HG03432 (cell line): ENCODE results near the gene PAOX.
A peak's percentile ranks its signal among the peaks of the same experiment; 100 is the strongest.

Source experiments
- ATAC-seq: cut with Tn5 transposase; IDR thresholded peaks from one replicate; pipeline ENCODE4 v1.9.1; 2021; ENCODE audit warnings: mild to moderate bottlenecking, moderate library complexity; ENCODE audit not compliant: unreplicated experiment

Gene PAOX

DNA sequence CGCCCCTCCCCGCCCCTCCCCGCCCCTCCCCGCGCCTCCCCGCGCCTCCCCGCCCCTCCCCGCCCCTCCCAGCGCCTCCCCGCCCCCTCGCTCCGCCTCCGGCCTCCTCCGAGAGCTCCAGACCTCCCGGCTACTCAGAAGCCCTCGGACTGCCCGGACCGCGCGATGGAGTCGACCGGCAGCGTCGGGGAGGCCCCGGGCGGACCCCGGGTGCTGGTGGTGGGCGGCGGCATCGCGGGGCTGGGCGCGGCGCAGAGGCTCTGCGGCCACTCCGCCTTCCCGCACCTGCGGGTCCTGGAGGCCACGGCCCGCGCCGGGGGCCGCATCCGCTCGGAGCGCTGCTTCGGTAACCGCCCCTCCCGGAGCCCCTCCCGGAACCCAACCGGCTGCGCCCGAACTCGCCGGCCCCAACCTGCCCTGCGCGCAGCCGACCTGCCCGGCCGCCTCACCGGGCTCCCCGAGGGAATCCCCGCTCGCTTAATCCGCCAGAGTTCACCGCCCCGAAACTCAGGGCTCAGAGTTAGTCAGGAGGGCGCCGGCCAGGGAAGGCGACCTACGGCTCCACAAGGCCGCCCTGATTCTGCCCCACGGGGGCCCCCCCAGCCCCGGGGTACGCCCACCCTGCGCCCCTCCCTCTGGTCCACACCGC, at the start of gene PAOX:
Gene PAOX, plus strand, starts transcription at position 111 of the 649 bp plus-strand sequence. Its CDS starts 55 bp downstream, at position 166.
- ATAC-seq: peak; percentile 64

DNA sequence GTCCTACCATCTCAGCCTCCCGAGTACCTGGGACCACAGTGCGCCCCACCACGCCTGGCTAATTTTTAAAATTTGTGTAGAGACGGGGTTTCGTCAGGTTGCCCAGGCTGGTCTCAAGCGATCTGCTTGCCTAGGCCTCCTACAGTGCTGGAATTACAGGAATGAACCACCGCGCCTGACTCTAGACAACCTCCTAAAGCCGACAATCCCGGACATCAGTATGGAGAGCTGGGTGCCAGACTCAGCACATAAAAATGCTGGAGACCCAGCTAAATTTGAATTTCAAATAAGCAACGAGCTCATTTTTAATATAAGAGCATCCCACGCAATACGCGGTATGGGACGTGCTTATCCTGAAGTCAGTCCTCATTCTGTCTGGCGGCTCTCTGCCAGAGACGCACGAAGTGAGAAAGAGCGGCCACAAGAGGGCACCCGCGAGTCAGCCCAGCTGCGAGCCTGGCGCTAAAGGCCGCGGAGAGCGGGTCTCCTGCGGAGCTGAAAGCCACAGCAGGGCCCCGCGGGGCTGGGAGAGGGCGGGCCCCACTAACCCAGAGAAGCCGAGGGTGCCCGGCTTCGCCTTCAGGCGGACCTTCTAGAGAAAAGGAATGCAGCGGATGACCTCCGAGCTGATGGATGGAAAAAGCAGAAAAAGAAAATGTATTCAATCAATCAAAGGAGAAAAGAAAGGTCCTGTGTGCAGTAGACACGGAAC, 49.4 kb upstream of the PAOX start:
- ATAC-seq: peak; percentile 90

DNA sequence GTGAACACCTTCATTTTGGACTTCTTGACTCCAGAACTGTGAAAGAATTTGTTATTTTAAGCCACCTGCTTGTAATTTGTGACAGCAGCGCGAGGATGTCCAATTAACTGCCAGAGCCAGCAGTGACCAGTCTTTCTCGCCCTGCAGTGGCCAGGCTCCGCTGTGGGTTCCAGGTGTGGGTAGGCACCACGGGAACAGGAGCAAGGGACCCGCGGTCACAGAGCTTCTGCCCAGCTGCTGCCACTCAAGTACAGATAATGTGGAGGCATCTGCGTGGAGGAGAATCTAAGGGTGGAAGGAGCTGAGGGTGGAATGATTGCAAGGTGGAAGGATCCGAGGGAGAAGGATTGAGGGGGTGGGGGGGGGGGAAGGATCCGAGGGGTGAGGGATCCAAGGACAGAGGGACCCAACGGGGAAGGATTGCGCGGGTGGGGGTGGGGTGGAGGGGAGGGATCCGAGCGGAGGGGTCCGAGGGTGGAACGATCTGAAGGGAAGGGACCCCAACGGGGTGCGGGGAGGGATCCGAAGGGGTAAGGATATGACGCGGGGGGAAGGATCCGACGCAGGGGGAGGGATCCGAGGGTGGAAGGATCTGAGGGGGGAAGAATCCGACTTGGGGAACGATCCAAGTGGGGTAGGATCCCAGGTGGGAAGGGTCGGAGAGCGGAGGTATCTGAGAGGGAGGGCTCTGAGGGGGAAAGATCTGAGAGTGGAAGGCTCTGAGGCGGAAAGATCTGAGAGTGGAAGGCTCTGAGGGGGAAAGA, 45.9 kb upstream of the PAOX start:
- no peak for ATAC-seq

DNA sequence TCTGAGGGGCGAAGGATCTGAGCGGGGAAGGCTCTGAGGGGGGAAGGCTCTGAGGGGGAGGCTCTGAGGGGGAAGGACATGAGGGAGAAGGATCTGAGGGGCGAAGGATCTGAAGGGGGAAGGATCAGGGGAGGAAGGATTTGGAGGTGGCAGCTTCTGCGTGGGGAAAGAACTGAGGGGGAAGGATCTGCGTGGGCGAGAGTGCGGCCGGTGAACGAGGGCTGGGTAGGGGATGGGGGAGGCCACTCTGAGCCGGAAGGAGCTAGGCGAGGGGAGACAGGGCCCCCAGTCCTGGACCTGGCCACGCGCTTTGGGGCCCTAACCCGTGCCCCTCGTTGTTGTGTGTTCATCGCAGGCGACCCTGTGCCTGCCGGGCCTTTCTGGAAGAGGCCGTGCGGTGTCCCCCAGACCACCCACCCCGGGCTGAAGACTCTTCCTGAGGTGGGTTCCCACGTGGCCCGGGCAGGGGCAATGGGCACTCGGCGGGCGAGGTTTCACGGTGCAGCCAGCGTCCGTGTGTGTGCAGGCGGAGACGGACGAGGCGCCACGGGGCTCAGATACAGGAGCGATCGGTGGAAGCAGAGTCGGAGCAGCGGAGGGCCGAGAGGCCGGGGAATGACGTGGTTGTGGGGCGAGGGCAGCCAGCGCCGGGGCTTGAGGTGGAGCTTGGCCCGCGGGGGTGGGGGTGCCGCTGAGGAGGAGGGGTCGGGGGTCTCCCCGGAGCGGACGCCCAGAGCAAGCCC, 44.4 kb upstream of the PAOX start:
- peak; percentile 39 for ATAC-seq

DNA sequence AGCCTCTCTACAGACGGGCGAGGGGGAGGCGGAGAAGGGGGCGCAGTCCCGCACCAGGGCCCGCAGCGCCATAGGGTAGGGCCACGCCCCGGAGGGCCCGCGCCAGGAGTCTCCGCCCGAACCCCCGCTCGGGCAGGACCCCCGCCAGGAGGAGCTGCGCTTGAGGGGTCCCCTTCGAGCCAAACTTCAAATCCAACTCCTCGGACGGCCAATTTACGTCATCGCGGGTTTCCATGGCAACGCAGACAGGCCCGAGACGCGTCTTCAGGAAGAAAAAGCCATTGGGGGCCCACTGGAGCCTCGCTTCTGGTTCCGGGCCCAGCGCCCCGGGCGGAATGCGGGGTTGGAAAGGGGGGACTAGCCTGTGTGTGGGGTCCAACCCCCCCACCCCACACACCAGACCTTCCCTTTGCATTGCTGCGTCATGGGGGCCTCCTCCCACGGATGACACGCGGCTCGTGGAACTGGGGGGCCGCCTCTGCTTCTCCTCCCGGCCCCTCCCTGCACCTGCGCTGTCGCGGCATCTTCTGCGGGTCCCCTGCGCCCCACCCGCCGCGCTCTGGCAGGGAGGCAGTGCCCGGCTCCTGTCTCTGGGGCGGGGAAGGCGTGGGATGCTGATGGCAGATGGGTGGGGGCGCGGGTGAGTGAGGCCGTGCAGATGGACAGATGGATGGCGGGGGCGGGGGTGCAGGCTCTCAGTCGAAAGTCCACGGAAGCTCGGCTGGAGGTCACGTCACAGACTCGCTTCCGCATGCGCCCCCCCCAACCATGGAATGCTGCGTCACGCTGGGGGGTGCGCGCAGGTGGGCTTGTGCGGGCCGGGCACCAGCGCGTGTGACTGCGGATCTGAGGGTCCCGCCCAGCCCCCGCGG, 43.6 kb upstream of the PAOX start:
- peak; percentile 53 for ATAC-seq

DNA sequence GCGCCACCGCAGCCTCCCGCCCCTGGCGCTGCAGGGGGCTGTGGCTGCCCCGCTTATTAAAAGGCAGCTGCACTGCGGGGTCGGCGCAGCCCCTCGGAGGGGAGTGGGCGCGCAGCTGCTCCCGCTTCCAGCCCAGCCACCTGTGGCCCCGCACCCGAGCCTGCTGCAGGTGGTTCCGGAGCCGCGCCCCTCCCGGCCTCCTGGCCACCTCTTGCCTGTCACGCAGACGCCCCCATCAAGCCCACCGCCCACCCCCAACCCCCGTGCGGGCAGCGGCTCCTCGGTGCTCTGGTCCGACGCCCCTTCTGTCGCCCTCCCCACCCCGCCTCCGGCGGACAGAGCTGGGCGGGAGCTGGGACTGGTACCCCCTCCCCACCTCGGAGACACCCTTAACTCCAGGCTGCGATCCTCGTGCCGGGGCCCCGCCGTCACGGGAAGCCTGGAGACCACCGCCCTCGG, 42.9 kb upstream of the PAOX start:
- ATAC-seq: no peak

DNA sequence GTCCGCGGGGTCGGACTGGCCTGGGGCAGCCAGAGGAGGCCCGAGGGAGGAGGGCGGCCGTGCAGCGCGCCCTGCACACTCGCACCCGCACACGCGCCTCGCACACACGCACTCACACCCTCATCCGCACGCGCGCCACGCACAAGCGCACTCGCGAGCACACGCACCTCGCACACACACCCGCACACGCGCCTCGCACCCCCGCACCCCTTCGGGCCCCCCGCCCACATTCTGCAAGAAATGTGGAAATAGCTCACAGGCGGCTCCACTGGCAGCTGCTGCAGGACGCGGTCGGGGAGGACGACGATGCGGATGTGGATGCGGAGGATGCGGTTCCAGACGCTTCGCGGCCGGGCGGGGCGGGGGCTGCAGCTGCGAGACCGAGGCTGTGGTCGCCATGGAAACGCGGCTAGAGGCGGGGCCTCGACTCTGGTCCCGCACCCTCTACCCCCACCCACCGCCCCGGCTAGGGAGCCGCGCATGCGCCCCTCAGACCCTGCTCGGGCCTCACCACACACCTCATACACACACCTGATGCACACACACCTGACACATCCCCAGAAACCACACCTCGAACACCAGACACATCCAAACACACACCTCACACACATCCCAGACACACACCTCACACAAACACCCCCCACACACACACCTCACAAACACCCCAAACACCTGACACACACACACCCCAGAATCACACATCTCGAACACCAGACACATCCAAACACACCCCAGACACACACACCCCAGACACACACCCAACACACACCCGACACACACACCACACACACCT, 42.3 kb upstream of the PAOX start, which contains the start of gene CALY:
Gene CALY, minus strand, starts transcription at position 320 of the 793 bp plus-strand sequence. CDS start 7,907 bp downstream, outside the sequence.
- ATAC-seq: peak; percentile 36

DNA sequence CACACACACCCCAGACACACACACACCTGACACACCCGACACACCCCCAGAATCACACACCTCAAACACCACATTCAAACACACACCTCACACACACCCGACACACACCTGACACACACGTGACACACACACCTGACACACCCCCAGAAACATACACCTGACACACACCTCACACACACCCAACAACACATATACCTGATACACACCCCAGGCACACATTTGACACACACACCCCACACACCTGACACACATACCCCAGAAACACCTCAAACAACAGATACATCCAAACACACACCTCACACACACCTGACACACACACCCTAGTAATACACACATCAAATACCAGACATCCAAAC, 41.7 kb upstream of the PAOX start:
- no peak for ATAC-seq

DNA sequence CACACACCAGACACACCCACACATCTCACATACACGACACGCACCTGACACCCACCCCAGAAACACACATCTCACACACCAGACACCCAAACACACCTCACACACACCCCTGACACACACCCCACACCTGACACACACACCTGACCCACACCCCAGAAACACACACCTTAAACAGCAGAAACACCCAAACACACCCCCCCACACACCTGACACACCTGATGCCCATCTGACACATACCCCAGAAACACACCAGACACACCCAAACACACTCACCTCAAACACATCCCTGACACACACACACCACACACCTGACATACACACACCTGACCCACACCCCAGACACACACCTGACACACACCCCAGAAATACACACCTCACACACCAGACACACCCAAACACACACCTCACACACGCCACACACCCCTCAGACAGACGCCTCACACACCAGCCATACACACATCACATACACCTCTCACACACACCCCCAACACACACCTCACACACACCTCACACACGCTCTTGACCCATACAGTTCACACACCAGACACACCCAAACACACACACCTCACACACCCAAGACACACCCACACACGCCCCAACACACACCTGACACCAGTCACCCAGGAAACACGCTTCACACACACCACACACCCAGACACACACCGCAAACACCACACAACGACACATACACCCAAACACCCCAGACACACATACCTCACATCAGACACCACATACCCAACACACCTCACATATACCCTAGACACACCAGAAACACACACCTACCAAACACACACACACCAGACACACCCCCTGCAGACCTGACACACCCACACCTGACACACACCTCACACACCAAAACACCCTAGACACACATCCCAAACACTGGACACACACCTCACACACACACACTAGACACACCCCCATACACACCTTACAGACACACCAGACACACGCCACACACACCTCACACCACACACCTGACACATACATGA, 40.7 kb upstream of the PAOX start:
- no peak for ATAC-seq

DNA sequence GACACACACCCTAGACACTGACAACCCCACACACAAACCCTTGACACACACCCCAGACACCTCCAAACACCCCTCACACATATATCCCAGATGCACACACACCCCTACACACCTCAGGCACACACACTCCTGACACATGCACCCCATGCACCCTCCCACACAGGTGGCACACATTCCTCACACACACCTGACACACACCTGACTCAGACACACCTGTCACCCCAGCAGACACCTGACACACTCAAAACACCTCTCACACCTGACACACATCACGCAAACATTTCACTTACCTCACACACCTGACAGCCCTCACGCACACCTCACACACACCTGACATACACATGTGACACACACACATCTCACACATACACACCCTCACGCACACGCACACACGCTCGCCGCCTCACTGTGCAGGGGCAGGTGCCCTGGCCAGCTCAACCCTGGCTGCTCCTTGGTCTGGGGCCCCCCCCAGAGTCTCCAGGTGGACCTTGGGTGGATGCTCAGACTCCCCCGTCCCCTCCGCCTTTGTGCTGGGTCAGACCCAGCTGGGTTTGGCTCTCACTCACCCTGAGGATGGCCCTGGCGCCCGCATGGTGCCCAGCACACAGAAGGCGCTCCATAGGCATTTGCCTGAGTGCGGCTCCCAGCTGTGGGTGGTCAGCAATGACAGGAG, 39.2 kb upstream of the PAOX start:
- ATAC-seq: no peak

DNA sequence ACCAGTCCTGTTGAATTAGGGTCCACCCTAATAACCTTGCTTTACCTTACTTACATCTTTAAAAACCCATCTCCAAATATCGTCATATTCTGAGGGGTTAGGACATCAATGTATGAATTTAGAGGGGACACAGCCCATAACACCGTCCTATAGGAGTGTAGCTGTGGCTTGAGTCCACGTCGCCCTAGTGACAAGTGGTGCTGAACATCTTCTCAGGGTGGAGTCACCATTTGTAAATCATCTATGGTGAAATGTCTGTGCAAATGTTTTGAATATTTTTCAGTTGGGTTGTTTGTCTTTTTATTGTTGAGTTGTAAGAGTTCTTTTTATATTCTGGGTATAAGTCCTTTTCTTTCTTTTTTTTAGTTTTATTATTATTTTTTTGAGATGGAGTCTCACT, 37.1 kb upstream of the PAOX start:
- ATAC-seq: no peak

DNA sequence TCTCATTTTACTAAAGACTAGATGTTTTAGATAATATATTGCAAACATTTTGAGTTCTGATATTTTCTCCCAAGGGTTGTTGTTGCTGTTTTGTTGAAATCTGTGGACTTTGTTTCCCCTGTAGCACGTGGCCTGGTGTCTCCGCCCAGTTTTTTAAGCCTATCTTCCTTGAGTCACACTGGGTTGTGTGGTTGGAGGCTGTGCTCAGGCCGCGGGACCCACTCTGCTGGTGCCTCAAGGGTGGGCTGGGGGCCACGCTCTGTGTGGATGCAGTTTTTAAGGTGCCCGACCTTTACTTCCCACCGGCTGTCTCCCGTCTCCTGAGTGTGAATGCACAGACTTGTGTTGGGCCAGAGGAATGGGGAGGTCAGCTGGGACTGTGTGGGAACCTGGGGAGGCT, 36.1 kb upstream of the PAOX start:
- no peak for ATAC-seq

DNA sequence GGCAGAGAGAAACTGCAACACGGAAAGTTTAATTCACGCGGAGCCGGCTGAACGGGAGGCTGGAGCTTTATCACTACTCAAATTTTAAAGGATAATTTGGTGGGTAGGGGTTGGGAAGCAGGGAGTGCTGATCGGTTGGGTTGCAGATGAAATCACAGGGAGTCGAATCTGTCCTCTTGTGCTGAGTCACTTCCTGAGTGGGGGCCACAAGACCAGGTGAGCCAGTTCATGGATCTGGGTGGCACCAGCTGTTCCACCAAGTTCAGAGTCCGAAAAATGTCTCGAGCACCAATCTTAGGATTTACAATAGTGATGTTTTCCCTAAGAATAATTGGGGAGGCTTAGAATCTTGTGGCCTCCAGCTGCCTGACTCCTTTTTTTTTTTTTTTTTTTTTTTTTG, 35.5 kb upstream of the PAOX start:
- ATAC-seq: no peak

DNA sequence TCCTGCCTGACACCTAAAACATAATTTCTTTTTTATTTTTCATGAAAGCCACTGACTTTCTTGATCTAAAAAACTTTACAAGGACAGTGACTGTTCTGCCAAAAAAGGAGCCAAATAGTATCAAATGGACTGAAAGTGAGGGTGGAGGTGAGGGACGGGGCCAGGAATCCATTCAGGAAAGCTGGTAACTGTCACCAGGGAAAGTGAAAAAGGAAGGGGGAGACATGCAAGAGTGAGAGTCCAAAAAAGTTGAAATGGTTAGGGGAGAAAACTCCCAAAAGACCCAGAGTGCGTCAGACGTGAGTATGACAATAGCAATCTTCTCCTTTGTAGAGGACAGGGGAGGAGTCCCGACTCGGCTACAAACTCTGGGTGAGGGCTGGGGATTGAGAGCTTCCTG, 34.8 kb upstream of the PAOX start:
- ATAC-seq: no peak

DNA sequence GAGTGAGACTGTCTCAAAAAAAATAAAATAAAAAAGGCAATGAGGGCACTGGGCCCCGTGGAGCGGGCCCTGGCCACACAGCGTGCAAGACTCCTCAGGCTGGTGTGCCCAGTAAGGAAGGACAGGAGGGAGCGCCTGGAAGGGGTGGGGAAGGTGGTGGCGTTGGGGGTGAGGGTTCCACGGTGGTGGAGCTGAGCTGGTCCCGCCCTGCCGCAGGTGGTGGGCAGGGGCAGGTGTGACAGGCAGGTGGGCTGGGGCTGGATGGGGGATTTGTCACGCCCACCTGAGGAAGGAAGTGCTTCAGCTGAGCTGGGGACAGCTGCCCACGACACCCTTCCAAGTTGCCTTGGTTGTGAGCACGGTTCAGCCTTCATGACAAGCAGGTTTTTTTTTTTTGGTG, 32.6 kb upstream of the PAOX start:
- no peak for ATAC-seq

DNA sequence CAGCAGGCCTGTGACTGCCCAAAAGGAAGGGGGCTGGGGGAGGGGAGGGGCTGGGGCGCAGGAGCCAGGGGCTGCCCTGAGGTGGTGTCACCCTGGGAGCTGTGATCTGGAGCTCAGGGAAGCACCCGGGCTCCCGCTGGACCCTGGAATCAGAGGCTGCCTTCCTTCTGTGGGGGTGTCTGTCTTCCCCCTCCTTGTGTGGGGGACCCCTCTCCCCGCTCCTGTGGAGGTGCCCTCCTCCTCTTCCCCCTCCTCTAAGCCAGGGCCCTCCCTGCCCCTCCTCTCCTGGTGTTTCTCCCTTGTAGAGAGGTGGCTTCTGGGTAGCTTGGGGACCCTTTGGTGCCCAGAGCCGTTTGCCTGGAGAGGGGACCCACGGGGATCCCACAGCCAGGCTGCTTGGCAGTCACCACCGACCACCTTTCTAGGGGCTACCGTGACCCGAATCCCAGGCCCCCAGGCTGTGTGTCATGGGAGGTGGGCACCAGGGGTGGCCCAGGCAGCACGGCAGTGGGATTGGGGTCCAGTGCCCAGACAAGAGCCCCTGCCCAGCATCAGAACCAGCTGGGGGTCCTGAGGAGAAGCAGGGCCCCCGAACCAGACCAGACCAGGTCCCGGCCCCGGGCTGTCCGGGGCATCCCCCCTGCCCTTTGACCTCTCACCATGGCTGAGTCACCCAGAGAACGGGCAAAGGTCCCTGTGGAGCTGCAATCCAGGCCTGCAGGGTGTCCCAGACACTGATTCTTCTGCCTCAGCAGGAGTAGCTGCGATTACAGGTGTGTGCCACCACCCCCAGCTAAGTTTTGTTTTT, 31.1 kb upstream of the PAOX start:
- ATAC-seq: no peak

DNA sequence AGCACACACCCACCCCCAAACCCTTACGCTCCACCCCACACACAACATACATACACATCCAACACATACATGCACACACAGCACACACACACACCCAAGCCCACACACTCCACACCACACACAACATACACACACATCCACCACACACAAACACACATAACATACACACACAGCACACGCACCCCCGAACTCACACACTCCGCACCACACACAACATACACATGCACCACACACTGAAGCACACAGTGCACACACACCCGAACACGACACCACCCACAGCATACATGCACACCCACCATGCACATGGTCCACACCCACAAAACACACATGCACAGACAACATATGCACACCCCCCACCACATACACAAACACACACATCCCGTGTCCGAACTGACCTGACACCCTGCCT, 29.9 kb upstream of the PAOX start:
- ATAC-seq: no peak
